ENCODE data around the gene CWF19L1.

Gene CWF19L1

GRCh38 chr10:100253041-100253440 is 14.4 kb downstream of the CWF19L1 start:
- no peak for DNase-seq (ENCODE audit: low read depth in 2 of 2)

- no peak for DNase-seq (ENCODE audit: low read depth in 2 of 2)
These were observed 18.6 kb downstream of the CWF19L1 start for GRCh38 chr10:100248820-100249219.

- DNase-seq (ENCODE audit: low read depth in 2 of 2) = no peak
These were observed 21.8 kb downstream of the CWF19L1 start for GRCh38 chr10:100245484-100246220.

GRCh38 chr10:100239851-100240250 is 27.6 kb downstream of the CWF19L1 start:
- no peak for DNase-seq (ENCODE audit: low read depth in 2 of 2)

- no peak for DNase-seq (ENCODE audit: low read depth in 2 of 2)
These were observed 29.0 kb downstream of the CWF19L1 start for GRCh38 chr10:100238429-100238828.

- no peak for DNase-seq (ENCODE audit: low read depth in 2 of 2)
These were observed 35.3 kb downstream of the CWF19L1 start for GRCh38 chr10:100232101-100232500.

GRCh38 chr10:100229819-100230422 is 37.5 kb downstream of the CWF19L1 start:
- DNase-seq (ENCODE audit: low read depth in 2 of 2) = no peak

GRCh38 chr10:100223879-100224278 is 43.6 kb downstream of the CWF19L1 start:
- DNase-seq (ENCODE audit: low read depth in 2 of 2) = no peak

GRCh38 chr10:100222529-100222928 is 44.9 kb downstream of the CWF19L1 start:
- no peak for DNase-seq (ENCODE audit: low read depth in 2 of 2)

GRCh38 chr10:100216006-100216405 is 51.4 kb downstream of the CWF19L1 start:
- no peak for DNase-seq (ENCODE audit: low read depth in 2 of 2)

GRCh38 chr10:100209303-100209702 is 58.1 kb downstream of the CWF19L1 start:
- DNase-seq (ENCODE audit: low read depth in 2 of 2) = peak; percentile 15 to 29

GRCh38 chr10:100208276-100208675 is 59.2 kb downstream of the CWF19L1 start:
- no peak for DNase-seq (ENCODE audit: low read depth in 2 of 2)

GRCh38 chr10:100204370-100204769 is 63.1 kb downstream of the CWF19L1 start:
- DNase-seq (ENCODE audit: low read depth in 2 of 2) = no peak

GRCh38 chr10:100201549-100201948 is 65.9 kb downstream of the CWF19L1 start:
- no peak for DNase-seq (ENCODE audit: low read depth in 2 of 2)

- DNase-seq (ENCODE audit: low read depth in 2 of 2) = no peak
These were observed 72.7 kb downstream of the CWF19L1 start for GRCh38 chr10:100194711-100195110.

GRCh38 chr10:100192350-100192749 is 75.1 kb downstream of the CWF19L1 start:
- no peak for DNase-seq (ENCODE audit: low read depth in 2 of 2)

GRCh38 chr10:100186253-100187212 is 80.9 kb downstream of the CWF19L1 start:
- DNase-seq (ENCODE audit: low read depth in 2 of 2) = no peak

- DNase-seq (ENCODE audit: low read depth in 2 of 2) = peak; percentile 77 to 83
These were observed 81.8 kb downstream of the CWF19L1 start, which contains the start of gene ERLIN1 for GRCh38 chr10:100185364-100186252. Gene ERLIN1 (minus strand): TSS chr10:100186029. CDS start chr10:100185626, 403 bp downstream.

GRCh38 chr10:100184840-100185239 is 82.6 kb downstream of the CWF19L1 start:
- DNase-seq (ENCODE audit: low read depth in 2 of 2) = no peak

GRCh38 chr10:100184426-100184825 is 83.0 kb downstream of the CWF19L1 start:
- no peak for DNase-seq (ENCODE audit: low read depth in 2 of 2)

GRCh38 chr10:100183481-100183880 is 84.0 kb downstream of the CWF19L1 start:
- no peak for DNase-seq (ENCODE audit: low read depth in 2 of 2)

Data from fibroblast of skin of left biceps (primary cell).